Erythroblast (primary cell): Measurements from ENCODE around the gene BBS2.

Experiments
- GATA1 ChIP-seq: IDR thresholded peaks from 2 replicates; pipeline ENCODE4 v1.6.1; 2011; ENCODE audit warnings: low read depth, mild to moderate bottlenecking, control low read depth, low read length, moderate library complexity
- POLR2A ChIP-seq: IDR thresholded peaks from 2 replicates; pipeline ENCODE4 v1.6.1; 2011; ENCODE audit warnings: mild to moderate bottlenecking, low read length

GRCh38 chr16:56483394-56483793 lies 36.4 kb downstream of the BBS2 start:
- no peak for TF ChIP-seq POLR2A
- no peak for TF ChIP-seq GATA1
